Measurements from ENCODE around the gene CCDC3. TPM values are rescaled to one million over a fixed set of nuclear protein-coding genes. Genes with fewer than 3 reads are reported as not detected.

CCDC3 gene
- 1.5 and 4.8 TPM in 2 replicates for total RNA-seq

DNA sequence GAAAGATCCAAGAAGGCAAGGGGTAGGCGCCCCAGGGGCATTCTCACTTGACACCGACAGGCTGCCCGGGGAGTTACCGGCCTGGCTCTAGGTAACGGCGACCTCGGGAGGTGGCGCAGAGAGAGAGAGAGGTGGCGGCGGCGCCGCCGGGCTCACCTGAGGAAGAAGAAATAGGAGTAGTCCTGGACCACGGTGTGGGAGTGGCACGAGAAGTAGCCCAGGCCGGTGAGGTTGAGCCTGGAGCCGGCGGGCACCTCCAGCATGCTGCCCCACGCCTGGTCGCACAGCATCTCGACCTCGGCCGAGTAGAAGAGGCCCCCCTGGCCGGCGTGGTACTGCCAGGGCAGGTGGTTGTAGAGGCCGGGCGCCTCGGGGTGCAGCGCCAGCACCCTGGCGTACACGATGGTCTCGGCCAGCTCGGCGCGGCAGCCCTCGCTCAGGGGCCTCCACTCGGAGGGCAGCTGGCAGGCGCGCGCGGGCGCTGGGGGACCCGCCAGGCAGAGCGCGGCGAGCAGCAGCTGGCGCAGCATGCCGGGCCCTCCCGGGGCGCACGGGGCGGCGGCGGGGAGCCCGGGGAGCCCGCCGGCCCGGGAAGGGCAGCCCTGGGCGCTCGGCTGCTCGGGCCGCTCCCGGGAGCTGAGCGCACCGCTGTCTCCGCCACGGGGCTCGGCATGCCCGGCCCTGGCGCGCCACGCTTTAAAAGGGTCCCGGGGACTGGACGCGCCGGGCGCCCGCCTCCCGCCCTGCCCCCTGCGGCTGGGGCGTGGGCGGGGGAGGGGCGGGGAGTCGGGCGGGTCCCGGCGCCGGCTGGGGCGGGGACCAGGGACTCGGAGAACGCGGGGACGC is at the start of gene CCDC3:
Gene CCDC3 (minus strand): TSS at position 673 of the 846 bp plus-strand sequence. CDS start 143 bp downstream, at position 530.

Other genes with a start within 250 kb of the CCDC3 start
- 87.9 and 175 TPM in 2 replicates for gene OPTN, start 98.5 kb upstream of the CCDC3 start, total RNA-seq
- 14.2 and 18.1 TPM in 2 replicates for gene MCM10, start 159.8 kb upstream of the CCDC3 start, total RNA-seq
- gene UCMA, start 232.7 kb upstream of the CCDC3 start, total RNA-seq: not detected in 2 replicates